ENCODE data around the gene SMIM36.
"Not testable (repeated sequence)": the region's sequence is repeated elsewhere in the genome, so short reads cannot be mapped to it uniquely, and the experiment has no call there.

GRCh38 chr17:55446004-55446403 lies 65.2 kb downstream of the SMIM36 start:
- TF ChIP-seq EZH2phosphoT487 (IDR thresholded peaks at IDR 0.05; ENCODE audit: borderline replicate concordance, low read depth, low read length); CTCF (conservative IDR thresholded peaks at IDR 0.05; ENCODE audit: low read length): not testable (repeated sequence)
